Stimulated activated CD8-positive, alpha-beta memory T cell treated with anti-CD3 and anti-CD28 coated beads, Interleukin-15, amount 100 ng/mL, for 1 hour (primary cell): Measurements from ENCODE around the gene OR5AP2.
"Not testable (repeated sequence)": the region's sequence is repeated elsewhere in the genome, so short reads cannot be mapped to it uniquely, and the experiment has no call there.

Experiments
- DNase-seq: peaks from one replicate; pipeline ENCODE4 v3.0.0-alpha.2; 2020; ENCODE audit warnings: low read depth

Gene OR5AP2

GRCh38 chr11:56642339-56642738, at the start of gene OR5AP2:
OR5AP2 (minus strand) TSS chr11:56642439; CDS start chr11:56642439, 0 bp downstream.
- no peak for DNase-seq

GRCh38 chr11:56691179-56691578, 48.9 kb upstream of the OR5AP2 start:
- not testable (repeated sequence) for DNase-seq

GRCh38 chr11:56688554-56689100, 46.4 kb upstream of the OR5AP2 start:
- DNase-seq: no peak

- DNase-seq: no peak
Measured at GRCh38 chr11:56670984-56671383, 28.7 kb upstream of the OR5AP2 start.

GRCh38 chr11:56663386-56663785, 21.1 kb upstream of the OR5AP2 start, which contains the start of gene OR5AR1:
OR5AR1 (plus strand) TSS chr11:56663686; CDS start chr11:56663686, 0 bp downstream.
- no peak for DNase-seq

GRCh38 chr11:56659755-56660154, 17.5 kb upstream of the OR5AP2 start:
- DNase-seq: no peak

- DNase-seq: no peak
Measured at GRCh38 chr11:56637500-56637899, 4.7 kb downstream of the OR5AP2 start.

- DNase-seq: no peak
Measured at GRCh38 chr11:56636861-56637260, 5.4 kb downstream of the OR5AP2 start.

- no peak for DNase-seq
Measured at GRCh38 chr11:56632329-56632728, 9.9 kb downstream of the OR5AP2 start.

- DNase-seq: no peak
Measured at GRCh38 chr11:56625946-56626345, 16.3 kb downstream of the OR5AP2 start.

GRCh38 chr11:56624661-56625110, 17.6 kb downstream of the OR5AP2 start:
- no peak for DNase-seq

- DNase-seq: no peak
Measured at GRCh38 chr11:56611174-56611573, 31.1 kb downstream of the OR5AP2 start.

GRCh38 chr11:56592088-56592717, 50.0 kb downstream of the OR5AP2 start:
- not testable (repeated sequence) for DNase-seq
